Measurements from ENCODE around the gene SSBP1.

DNA sequence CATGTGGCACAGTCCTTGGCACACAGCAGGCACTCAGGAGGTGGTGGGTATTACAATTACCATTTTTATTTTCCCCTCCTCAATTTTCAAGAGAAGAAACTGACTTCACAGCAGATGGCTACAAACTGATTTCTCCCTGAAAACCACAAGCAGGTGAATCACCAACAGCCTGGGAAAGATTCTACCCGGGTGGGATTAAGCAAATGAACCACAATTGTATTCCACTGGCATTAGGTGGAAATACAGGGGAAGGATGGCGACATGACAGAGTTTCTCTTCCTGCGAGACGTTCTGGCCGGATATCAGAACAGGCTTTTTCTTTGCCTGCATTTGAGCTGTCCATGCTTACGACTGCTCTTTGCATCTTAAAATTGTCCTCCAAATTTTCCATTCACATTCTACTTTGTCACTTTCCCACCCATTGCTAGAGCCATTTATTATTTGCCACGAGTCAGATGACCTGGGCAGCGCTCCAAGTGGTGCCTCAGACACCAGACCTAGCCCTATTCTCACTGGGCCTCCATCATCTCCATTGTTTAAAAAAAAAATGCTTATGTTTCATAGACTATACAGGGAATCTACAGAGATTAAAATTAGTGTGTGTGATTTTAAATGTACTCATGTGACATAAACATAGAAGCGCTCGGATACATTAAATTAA lies 40.8 kb upstream of the SSBP1 start:
- TF ChIP-seq, protein P1, sequence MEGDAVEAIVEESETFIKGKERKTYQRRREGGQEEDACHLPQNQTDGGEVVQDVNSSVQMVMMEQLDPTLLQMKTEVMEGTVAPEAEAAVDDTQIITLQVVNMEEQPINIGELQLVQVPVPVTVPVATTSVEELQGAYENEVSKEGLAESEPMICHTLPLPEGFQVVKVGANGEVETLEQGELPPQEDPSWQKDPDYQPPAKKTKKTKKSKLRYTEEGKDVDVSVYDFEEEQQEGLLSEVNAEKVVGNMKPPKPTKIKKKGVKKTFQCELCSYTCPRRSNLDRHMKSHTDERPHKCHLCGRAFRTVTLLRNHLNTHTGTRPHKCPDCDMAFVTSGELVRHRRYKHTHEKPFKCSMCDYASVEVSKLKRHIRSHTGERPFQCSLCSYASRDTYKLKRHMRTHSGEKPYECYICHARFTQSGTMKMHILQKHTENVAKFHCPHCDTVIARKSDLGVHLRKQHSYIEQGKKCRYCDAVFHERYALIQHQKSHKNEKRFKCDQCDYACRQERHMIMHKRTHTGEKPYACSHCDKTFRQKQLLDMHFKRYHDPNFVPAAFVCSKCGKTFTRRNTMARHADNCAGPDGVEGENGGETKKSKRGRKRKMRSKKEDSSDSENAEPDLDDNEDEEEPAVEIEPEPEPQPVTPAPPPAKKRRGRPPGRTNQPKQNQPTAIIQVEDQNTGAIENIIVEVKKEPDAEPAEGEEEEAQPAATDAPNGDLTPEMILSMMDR (conservative IDR thresholded peaks at IDR 0.05; ENCODE audit: low read length), result no peak
- no peak for TF ChIP-seq EZH2phosphoT487 (IDR thresholded peaks at IDR 0.05; ENCODE audit: borderline replicate concordance)
